IMR-90 (cell line): ENCODE data around the gene PRPF8. TPM values are rescaled to one million over a fixed set of nuclear protein-coding genes. Genes with fewer than 3 reads are reported as not detected.

Source experiments
- microRNA-seq, 2 experiments: library from miRNA; stranded (forward) in 1 of 2; unstranded in 1 of 2; fragments of 10-50 nt in 1 of 2; fragments of <30 nt in 1 of 2; gene quantifications in 1 of 2; microRNA quantifications in 1 of 2; one replicate each; pipeline versions ENCODE3 to v1.1.0; 2013 to 2020; ENCODE audit not compliant: insufficient read depth in 1 of 2, insufficient read length in 1 of 2, unreplicated experiment in 1 of 2
- polyA plus RNA-seq, 3 experiments: library from polyadenylated mRNA; depleted of rRNA; stranded (reverse); fragments of >200 nt; gene quantifications; 2 replicates each; pipeline ENCODE4 v1.2.3, GENCODE V29; 2012; ENCODE audit warnings: low replicate concordance in 1 of 3
- small RNA-seq, 5 experiments: library from RNA; depleted of rRNA; stranded (forward); fragments of <200 nt; gene quantifications; one replicate each; pipeline ENCODE3, GENCODE V24; 2012
- total RNA-seq: library from RNA; depleted of rRNA; stranded (reverse); fragments of >200 nt; gene quantifications from 2 replicates; pipeline ENCODE4 v1.2.3, GENCODE V29; 2012; rRNA removed

PRPF8 gene
- total and polyA plus RNA-seq, 2 of the 4 experiments (the other 2 are of a cell fraction), result 141 to 160 TPM

Small RNAs within 50 kb of the gene (microRNA-seq; reads per million reads assigned to microRNA genes)
- not detected for gene RN7SL105P (ENCODE audit: insufficient read depth, insufficient read length)

Small RNAs within 50 kb of the gene (small RNA-seq; reads per million reads assigned to genes)
- gene RN7SL105P, result 0 reads per million in 5 experiments

Other genes with a start within 250 kb of the PRPF8 start
- gene CRK, start 228.6 kb downstream of the PRPF8 start, total RNA-seq, result 100 and 123 TPM in 2 replicates
- 48.5 and 57.6 TPM in 2 replicates for gene CRK, start 228.6 kb downstream of the PRPF8 start, polyA plus RNA-seq (2012; rRNA removed)
- gene MYO1C, start 192.2 kb downstream of the PRPF8 start, total RNA-seq, result 174 and 196 TPM in 2 replicates
- 162 and 188 TPM in 2 replicates for gene MYO1C, start 192.2 kb downstream of the PRPF8 start, polyA plus RNA-seq (2012; rRNA removed)
- 16.4 and 17.4 TPM in 2 replicates for gene INPP5K, start 168.3 kb downstream of the PRPF8 start, total RNA-seq
- 14.2 and 14.9 TPM in 2 replicates for gene INPP5K, start 168.3 kb downstream of the PRPF8 start, polyA plus RNA-seq (2012; rRNA removed)
- 19.2 and 25.8 TPM in 2 replicates for gene PITPNA, start 122.1 kb downstream of the PRPF8 start, total RNA-seq
- 33.1 and 40.1 TPM in 2 replicates for gene PITPNA, start 122.1 kb downstream of the PRPF8 start, polyA plus RNA-seq (2012; rRNA removed)
- 3.3 and 3.8 TPM in 2 replicates for gene SLC43A2, start 56.0 kb downstream of the PRPF8 start, total RNA-seq
- gene SLC43A2, start 56.0 kb downstream of the PRPF8 start, polyA plus RNA-seq (2012; rRNA removed), result 9.0 and 10.3 TPM in 2 replicates
- gene SCARF1, start 39.1 kb downstream of the PRPF8 start, total RNA-seq, result 0.18 and 0.28 TPM in 2 replicates
- 0.34 and 0.43 TPM in 2 replicates for gene SCARF1, start 39.1 kb downstream of the PRPF8 start, polyA plus RNA-seq (2012; rRNA removed)
- gene RILP, start 35.0 kb downstream of the PRPF8 start, total RNA-seq, result 3.9 TPM in 2 replicates
- gene RILP, start 35.0 kb downstream of the PRPF8 start, polyA plus RNA-seq (2012; rRNA removed), result 6.0 and 7.3 TPM in 2 replicates
- gene TLCD2, start 25.5 kb upstream of the PRPF8 start, total RNA-seq, result 0.72 and 0.83 TPM in 2 replicates
- gene TLCD2, start 25.5 kb upstream of the PRPF8 start, polyA plus RNA-seq (2012; rRNA removed), result 0.67 and 1.2 TPM in 2 replicates
- 3.0 and 3.9 TPM in 2 replicates for gene WDR81, start 39.8 kb upstream of the PRPF8 start, total RNA-seq
- gene WDR81, start 39.8 kb upstream of the PRPF8 start, polyA plus RNA-seq (2012; rRNA removed), result 8.4 and 10.4 TPM in 2 replicates
- gene SERPINF2, start 58.0 kb upstream of the PRPF8 start, total RNA-seq, result not detected in 2 replicates
- not detected in 2 replicates for gene SERPINF2, start 58.0 kb upstream of the PRPF8 start, polyA plus RNA-seq (2012; rRNA removed)
- 11.7 and 15.6 TPM in 2 replicates for gene SERPINF1, start 77.2 kb upstream of the PRPF8 start, total RNA-seq
- 90.2 and 94.3 TPM in 2 replicates for gene SERPINF1, start 77.2 kb upstream of the PRPF8 start, polyA plus RNA-seq (2012; rRNA removed)
- 6.7 and 7.2 TPM in 2 replicates for gene SMYD4, start 145.0 kb upstream of the PRPF8 start, total RNA-seq
- gene SMYD4, start 145.0 kb upstream of the PRPF8 start, polyA plus RNA-seq (2012; rRNA removed), result 4.3 and 5.3 TPM in 2 replicates
- 32.8 and 38.4 TPM in 2 replicates for gene RPA1, start 145.1 kb upstream of the PRPF8 start, total RNA-seq
- gene RPA1, start 145.1 kb upstream of the PRPF8 start, polyA plus RNA-seq (2012; rRNA removed), result 44.3 and 48.2 TPM in 2 replicates